ENCODE measurements around the gene SPATA21. TPM values are rescaled to one million over a fixed set of nuclear protein-coding genes. Genes with fewer than 3 reads are reported as not detected.

SPATA21 gene
- total and polyA plus RNA-seq, 2 experiments from 2014 or later, result 2.6 TPM; not detected in 1

DNA sequence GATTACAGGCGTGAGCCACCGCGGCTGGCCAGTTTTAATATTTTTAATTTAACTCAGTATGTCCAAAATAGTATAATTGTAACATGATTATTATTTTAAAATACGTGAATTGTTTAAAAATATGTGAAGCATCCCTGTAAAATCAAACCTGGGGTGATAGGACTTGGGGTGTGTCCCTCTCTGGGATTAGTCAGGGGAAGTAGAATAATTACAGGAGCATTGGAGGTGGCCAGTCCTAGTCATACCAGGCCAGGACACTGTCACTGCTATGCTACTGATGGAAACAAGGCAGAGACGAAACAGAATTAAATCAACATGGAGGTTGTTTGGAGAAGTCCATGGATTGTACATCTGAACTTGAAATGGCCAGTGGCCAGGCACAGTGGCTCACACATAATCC is 53.3 kb downstream of the SPATA21 start:
- Histone ChIP-seq H2AFZ (no peak overlapping the region), H4K20me1 (replicated peaks; ENCODE audit: insufficient read depth) (peaks cover 89% of the 10 kb centered on the region), H3K4me2 (no peak overlapping the region), H3K9me2 (ENCODE audit: insufficient read depth) (no peaks in the 10 kb centered on the region), H3K4me1 (ENCODE audit: insufficient read depth) (peaks cover 25% of the 10 kb centered on the region), H3K27me3 (ENCODE audit: insufficient read depth) (no peaks in the 10 kb centered on the region), H3K27ac (ENCODE audit: low read depth) (no peak overlapping the region), H3K79me2 (replicated peaks; ENCODE audit: insufficient read depth) (peaks cover 100% of the 10 kb centered on the region), H3F3A (replicated peaks; ENCODE audit: low read depth) (no peaks in the 10 kb centered on the region), H3K4me3 (no peak overlapping the region), H3K36me3 (ENCODE audit: insufficient read depth) (no peaks in the 10 kb centered on the region)
- no peak overlapping the region for H3K27ac Mint-ChIP-seq
- no peak for DNase-seq (ENCODE audit: low spot score)
- H3K4me1 Mint-ChIP-seq, result peaks cover 33% of the 10 kb centered on the region
- H3K27me3 Mint-ChIP-seq (ENCODE audit: insufficient read depth, low read depth, poor library complexity), result peaks cover 1% of the 10 kb centered on the region
- ATAC-seq, result no peak
- peaks cover 6% of the 10 kb centered on the region; the same call in 1 of the 3 replicates for H3K36me3 Mint-ChIP-seq (ENCODE audit: low read depth)
- H3K9me3 Mint-ChIP-seq, result no peaks in the 10 kb centered on the region
- H3K4me3 Mint-ChIP-seq, result no peak overlapping the region
- TF ChIP-seq, protein P1, sequence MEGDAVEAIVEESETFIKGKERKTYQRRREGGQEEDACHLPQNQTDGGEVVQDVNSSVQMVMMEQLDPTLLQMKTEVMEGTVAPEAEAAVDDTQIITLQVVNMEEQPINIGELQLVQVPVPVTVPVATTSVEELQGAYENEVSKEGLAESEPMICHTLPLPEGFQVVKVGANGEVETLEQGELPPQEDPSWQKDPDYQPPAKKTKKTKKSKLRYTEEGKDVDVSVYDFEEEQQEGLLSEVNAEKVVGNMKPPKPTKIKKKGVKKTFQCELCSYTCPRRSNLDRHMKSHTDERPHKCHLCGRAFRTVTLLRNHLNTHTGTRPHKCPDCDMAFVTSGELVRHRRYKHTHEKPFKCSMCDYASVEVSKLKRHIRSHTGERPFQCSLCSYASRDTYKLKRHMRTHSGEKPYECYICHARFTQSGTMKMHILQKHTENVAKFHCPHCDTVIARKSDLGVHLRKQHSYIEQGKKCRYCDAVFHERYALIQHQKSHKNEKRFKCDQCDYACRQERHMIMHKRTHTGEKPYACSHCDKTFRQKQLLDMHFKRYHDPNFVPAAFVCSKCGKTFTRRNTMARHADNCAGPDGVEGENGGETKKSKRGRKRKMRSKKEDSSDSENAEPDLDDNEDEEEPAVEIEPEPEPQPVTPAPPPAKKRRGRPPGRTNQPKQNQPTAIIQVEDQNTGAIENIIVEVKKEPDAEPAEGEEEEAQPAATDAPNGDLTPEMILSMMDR (conservative IDR thresholded peaks at IDR 0.05; ENCODE audit: low read depth in 2 of 2), result no peak
- no peak for TF ChIP-seq CREB1 (CRISPR knock-in tag; IDR thresholded peaks at IDR 0.05; ENCODE audit: low read depth)
- no peak for TF ChIP-seq EZH2phosphoT487 (IDR thresholded peaks at IDR 0.05; ENCODE audit: unreplicated experiment)
- TF ChIP-seq, protein P2, sequence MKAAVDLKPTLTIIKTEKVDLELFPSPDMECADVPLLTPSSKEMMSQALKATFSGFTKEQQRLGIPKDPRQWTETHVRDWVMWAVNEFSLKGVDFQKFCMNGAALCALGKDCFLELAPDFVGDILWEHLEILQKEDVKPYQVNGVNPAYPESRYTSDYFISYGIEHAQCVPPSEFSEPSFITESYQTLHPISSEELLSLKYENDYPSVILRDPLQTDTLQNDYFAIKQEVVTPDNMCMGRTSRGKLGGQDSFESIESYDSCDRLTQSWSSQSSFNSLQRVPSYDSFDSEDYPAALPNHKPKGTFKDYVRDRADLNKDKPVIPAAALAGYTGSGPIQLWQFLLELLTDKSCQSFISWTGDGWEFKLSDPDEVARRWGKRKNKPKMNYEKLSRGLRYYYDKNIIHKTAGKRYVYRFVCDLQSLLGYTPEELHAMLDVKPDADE (IDR thresholded peaks at IDR 0.05), result no peak
- no peak for TF ChIP-seq NANOG (IDR thresholded peaks at IDR 0.05; ENCODE audit: borderline replicate concordance)

DNA sequence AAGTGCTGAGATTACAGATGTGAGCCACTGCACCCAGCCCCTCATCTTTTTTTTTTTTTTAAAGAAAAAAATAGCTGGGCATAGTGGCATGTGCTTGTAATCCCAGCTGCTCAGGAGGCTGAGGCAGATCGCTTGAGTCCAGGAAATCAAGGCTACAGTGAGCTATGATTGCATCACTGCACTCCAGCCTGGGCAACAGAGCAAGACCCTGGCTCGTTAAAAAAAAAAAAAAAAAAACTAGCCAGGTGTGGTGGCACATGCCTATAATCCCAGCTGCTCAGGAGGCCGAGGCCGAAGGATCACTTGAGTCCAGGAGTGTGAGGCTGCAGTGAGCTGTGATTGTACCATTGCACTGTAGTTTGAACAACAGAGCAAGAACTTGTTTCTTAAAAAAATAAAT is 56.4 kb downstream of the SPATA21 start:
- Histone ChIP-seq H3K4me1 (ENCODE audit: insufficient read depth) (peaks cover 38% of the 10 kb centered on the region), H3K4me3 (no peak overlapping the region), H3K27me3 (ENCODE audit: insufficient read depth) (no peaks in the 10 kb centered on the region), H3K9me2 (ENCODE audit: insufficient read depth) (no peaks in the 10 kb centered on the region), H2AFZ (no peak overlapping the region), H3F3A (replicated peaks; ENCODE audit: low read depth) (0 out of 2 replicates have a peak, but pooled peaks cover 8% of the 10 kb centered on the region), H3K79me2 (replicated peaks; ENCODE audit: insufficient read depth) (peaks cover 100% of the 10 kb centered on the region), H3K36me3 (ENCODE audit: insufficient read depth) (no peaks in the 10 kb centered on the region), H4K20me1 (replicated peaks; ENCODE audit: insufficient read depth) (peaks cover 82% of the 10 kb centered on the region), H3K27ac (ENCODE audit: low read depth) (no peak overlapping the region), H3K4me2 (no peak overlapping the region)
- Mint-ChIP-seq H3K9me3 (no peaks in the 10 kb centered on the region), H3K27ac (no peak overlapping the region), H3K4me1 (peaks cover 33% of the 10 kb centered on the region), H3K27me3 (ENCODE audit: insufficient read depth, low read depth, poor library complexity) (peaks cover 7% of the 10 kb centered on the region), H3K4me3 (no peak overlapping the region), H3K36me3 (ENCODE audit: low read depth) (peaks cover 6% of the 10 kb centered on the region; the same call in 1 of the 3 replicates)
- TF ChIP-seq EZH2phosphoT487 (IDR thresholded peaks at IDR 0.05; ENCODE audit: unreplicated experiment), result no peak
- no peak for TF ChIP-seq NANOG (IDR thresholded peaks at IDR 0.05; ENCODE audit: borderline replicate concordance)
- TF ChIP-seq, protein P2 (IDR thresholded peaks at IDR 0.05), result no peak
- TF ChIP-seq, protein P3, sequence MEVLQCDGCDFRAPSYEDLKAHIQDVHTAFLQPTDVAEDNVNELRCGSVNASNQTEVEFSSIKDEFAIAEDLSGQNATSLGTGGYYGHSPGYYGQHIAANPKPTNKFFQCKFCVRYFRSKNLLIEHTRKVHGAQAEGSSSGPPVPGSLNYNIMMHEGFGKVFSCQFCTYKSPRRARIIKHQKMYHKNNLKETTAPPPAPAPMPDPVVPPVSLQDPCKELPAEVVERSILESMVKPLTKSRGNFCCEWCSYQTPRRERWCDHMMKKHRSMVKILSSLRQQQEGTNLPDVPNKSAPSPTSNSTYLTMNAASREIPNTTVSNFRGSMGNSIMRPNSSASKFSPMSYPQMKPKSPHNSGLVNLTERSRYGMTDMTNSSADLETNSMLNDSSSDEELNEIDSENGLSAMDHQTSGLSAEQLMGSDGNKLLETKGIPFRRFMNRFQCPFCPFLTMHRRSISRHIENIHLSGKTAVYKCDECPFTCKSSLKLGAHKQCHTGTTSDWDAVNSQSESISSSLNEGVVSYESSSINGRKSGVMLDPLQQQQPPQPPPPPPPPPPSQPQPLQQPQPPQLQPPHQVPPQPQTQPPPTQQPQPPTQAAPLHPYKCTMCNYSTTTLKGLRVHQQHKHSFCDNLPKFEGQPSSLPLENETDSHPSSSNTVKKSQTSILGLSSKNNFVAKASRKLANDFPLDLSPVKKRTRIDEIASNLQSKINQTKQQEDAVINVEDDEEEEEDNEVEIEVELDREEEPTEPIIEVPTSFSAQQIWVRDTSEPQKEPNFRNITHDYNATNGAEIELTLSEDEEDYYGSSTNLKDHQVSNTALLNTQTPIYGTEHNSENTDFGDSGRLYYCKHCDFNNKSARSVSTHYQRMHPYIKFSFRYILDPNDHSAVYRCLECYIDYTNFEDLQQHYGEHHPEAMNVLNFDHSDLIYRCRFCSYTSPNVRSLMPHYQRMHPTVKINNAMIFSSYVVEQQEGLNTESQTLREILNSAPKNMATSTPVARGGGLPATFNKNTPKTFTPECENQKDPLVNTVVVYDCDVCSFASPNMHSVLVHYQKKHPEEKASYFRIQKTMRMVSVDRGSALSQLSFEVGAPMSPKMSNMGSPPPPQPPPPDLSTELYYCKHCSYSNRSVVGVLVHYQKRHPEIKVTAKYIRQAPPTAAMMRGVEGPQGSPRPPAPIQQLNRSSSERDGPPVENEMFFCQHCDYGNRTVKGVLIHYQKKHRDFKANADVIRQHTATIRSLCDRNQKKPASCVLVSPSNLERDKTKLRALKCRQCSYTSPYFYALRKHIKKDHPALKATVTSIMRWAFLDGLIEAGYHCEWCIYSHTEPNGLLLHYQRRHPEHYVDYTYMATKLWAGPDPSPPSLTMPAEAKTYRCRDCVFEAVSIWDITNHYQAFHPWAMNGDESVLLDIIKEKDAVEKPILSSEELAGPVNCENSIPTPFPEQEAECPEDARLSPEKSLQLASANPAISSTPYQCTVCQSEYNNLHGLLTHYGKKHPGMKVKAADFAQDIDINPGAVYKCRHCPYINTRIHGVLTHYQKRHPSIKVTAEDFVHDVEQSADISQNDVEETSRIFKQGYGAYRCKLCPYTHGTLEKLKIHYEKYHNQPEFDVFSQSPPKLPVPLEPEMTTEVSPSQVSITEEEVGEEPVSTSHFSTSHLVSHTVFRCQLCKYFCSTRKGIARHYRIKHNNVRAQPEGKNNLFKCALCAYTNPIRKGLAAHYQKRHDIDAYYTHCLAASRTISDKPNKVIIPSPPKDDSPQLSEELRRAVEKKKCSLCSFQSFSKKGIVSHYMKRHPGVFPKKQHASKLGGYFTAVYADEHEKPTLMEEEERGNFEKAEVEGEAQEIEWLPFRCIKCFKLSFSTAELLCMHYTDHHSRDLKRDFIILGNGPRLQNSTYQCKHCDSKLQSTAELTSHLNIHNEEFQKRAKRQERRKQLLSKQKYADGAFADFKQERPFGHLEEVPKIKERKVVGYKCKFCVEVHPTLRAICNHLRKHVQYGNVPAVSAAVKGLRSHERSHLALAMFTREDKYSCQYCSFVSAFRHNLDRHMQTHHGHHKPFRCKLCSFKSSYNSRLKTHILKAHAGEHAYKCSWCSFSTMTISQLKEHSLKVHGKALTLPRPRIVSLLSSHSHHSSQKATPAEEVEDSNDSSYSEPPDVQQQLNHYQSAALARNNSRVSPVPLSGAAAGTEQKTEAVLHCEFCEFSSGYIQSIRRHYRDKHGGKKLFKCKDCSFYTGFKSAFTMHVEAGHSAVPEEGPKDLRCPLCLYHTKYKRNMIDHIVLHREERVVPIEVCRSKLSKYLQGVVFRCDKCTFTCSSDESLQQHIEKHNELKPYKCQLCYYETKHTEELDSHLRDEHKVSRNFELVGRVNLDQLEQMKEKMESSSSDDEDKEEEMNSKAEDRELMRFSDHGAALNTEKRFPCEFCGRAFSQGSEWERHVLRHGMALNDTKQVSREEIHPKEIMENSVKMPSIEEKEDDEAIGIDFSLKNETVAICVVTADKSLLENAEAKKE (CRISPR knock-in tag; IDR thresholded peaks at IDR 0.05), result no peak
- TF ChIP-seq EZH2 (IDR thresholded peaks at IDR 0.05; ENCODE audit: low read depth, unreplicated experiment), result no peak
- TF ChIP-seq POLR2AphosphoS5 (IDR thresholded peaks at IDR 0.05; ENCODE audit: low read depth), result no peak
- no peak for TF ChIP-seq JUNB (IDR thresholded peaks at IDR 0.05; ENCODE audit: unreplicated experiment)
- no peak for TF ChIP-seq ZNF331 (CRISPR knock-in tag; IDR thresholded peaks at IDR 0.05; ENCODE audit: low read depth)
- no peak for TF ChIP-seq CREB1 (CRISPR knock-in tag; IDR thresholded peaks at IDR 0.05; ENCODE audit: low read depth)
- ATAC-seq, result no peak
- DNase-seq (ENCODE audit: low spot score), result no peak
